ENCODE results near the gene STYXL2. TPM values are rescaled to one million over a fixed set of nuclear protein-coding genes. Genes with fewer than 3 reads are reported as not detected.

STYXL2 gene
- total RNA-seq, 1 experiment from 2014 or later: not detected

DNA sequence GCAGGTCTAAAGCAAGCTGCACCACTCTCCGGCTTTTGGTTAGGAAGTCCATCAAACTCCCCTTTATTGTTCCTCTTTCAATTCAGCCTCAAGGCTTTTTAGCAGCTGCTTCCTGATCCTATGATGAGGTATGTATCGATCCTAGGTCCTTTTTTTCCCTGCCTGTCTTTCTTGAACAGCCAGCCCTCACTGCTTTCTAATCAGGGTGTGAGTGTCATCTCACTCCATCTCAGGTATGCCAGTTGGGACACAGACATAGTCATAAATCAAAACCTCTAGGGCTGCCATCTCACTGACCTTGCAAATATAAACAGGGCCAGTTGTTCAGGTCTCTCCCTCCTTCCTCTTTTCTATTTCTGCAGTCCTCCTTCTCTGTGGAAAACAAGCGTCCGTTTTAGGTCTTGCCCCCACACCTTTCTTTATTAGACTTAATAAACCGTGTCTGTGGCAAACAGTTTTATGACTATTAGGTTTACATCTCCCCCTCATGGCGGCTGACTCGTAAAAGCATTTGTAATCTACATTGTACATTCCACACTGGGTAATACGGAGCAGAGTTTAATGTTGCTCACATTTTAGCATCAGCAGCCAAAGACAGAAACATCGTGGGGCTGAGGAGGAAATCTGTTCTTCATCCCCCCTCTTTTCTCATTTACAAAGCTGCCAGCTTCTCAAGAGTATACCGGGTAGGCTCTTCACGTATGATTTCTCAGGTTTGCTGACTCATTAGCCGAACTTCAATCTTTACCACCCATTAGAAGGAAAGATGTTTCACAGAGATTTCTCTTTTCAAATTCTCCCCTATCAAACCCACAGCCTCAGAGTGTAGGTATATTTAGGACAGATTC, 11.6 kb downstream of the STYXL2 start:
- Mint-ChIP-seq H3K4me3 (ENCODE audit: unreplicated experiment) (no peak overlapping the region), H3K36me3 (ENCODE audit: insufficient read depth, unreplicated experiment) (no peaks in the 10 kb centered on the region), H3K9me3 (ENCODE audit: unreplicated experiment) (no peaks in the 10 kb centered on the region), H3K4me1 (ENCODE audit: insufficient read depth, unreplicated experiment) (peaks cover 17% of the 10 kb centered on the region), H3K27me3 (ENCODE audit: insufficient read depth, unreplicated experiment) (no peaks in the 10 kb centered on the region), H3K27ac (ENCODE audit: low read depth, unreplicated experiment) (no peak overlapping the region)
- TF ChIP-seq, protein P1, sequence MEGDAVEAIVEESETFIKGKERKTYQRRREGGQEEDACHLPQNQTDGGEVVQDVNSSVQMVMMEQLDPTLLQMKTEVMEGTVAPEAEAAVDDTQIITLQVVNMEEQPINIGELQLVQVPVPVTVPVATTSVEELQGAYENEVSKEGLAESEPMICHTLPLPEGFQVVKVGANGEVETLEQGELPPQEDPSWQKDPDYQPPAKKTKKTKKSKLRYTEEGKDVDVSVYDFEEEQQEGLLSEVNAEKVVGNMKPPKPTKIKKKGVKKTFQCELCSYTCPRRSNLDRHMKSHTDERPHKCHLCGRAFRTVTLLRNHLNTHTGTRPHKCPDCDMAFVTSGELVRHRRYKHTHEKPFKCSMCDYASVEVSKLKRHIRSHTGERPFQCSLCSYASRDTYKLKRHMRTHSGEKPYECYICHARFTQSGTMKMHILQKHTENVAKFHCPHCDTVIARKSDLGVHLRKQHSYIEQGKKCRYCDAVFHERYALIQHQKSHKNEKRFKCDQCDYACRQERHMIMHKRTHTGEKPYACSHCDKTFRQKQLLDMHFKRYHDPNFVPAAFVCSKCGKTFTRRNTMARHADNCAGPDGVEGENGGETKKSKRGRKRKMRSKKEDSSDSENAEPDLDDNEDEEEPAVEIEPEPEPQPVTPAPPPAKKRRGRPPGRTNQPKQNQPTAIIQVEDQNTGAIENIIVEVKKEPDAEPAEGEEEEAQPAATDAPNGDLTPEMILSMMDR (IDR thresholded peaks at IDR 0.05; ENCODE audit: unreplicated experiment): no peak
- no peak for DNase-seq (ENCODE audit: unreplicated experiment)
- CTCF ChIA-PET: interaction anchor here (0.7 to 2.4 kb wide), 4 partner anchors 46 to 269 kb away, joined by 3 to 8 read pairs (median 4); no protein-coding TSS in a partner anchor
- POLR2A ChIA-PET: interaction anchor here (0.6 to 1.1 kb wide), 3 partner anchors 10 to 737 kb away, joined by 3 to 7 read pairs (median 3); no protein-coding TSS in a partner anchor
- no TSS peak for BruUV-seq (replicated peaks)
- intact Hi-C loops (cut with micrococcal nuclease): no loop called here

- Mint-ChIP-seq H3K36me3 (ENCODE audit: insufficient read depth, unreplicated experiment) (no peaks in the 10 kb centered on the region), H3K27ac (ENCODE audit: low read depth, unreplicated experiment) (no peak overlapping the region), H3K4me1 (ENCODE audit: insufficient read depth, unreplicated experiment) (peaks cover 17% of the 10 kb centered on the region), H3K9me3 (ENCODE audit: unreplicated experiment) (no peaks in the 10 kb centered on the region), H3K4me3 (ENCODE audit: unreplicated experiment) (no peak overlapping the region), H3K27me3 (ENCODE audit: insufficient read depth, unreplicated experiment) (no peaks in the 10 kb centered on the region)
- CTCF ChIA-PET: interaction anchor here (1.2 kb wide), 1 partner anchor 196 kb away, joined by 3 read pairs; no protein-coding TSS in a partner anchor
- intact Hi-C loops (cut with micrococcal nuclease): no loop called here
- TF ChIP-seq, protein P1 (IDR thresholded peaks at IDR 0.05; ENCODE audit: unreplicated experiment): no peak
- POLR2A ChIA-PET: interaction anchor here (1.1 kb wide), 1 partner anchor 11 kb away, joined by 3 read pairs; no protein-coding TSS in a partner anchor
- BruUV-seq (replicated peaks): no TSS peak
- DNase-seq (ENCODE audit: unreplicated experiment): no peak
Measured at GRCh38 chr1:167106119-167106461, 12.2 kb downstream of the STYXL2 start.

- H3K36me3 Mint-ChIP-seq (ENCODE audit: insufficient read depth, unreplicated experiment): no peaks in the 10 kb centered on the region
- intact Hi-C loops (cut with micrococcal nuclease): no loop called here
- TF ChIP-seq, protein P1 (IDR thresholded peaks at IDR 0.05; ENCODE audit: unreplicated experiment): no peak
- CTCF ChIA-PET: interaction anchor here (0.6 to 3.3 kb wide), 2 partner anchors 40 to 143 kb away, joined by 4 to 10 read pairs; no protein-coding TSS in a partner anchor
- H3K27ac Mint-ChIP-seq (ENCODE audit: low read depth, unreplicated experiment): no peak overlapping the region
- peaks cover 17% of the 10 kb centered on the region for H3K4me1 Mint-ChIP-seq (ENCODE audit: insufficient read depth, unreplicated experiment)
- H3K27me3 Mint-ChIP-seq (ENCODE audit: insufficient read depth, unreplicated experiment): no peaks in the 10 kb centered on the region
- no peaks in the 10 kb centered on the region for H3K9me3 Mint-ChIP-seq (ENCODE audit: unreplicated experiment)
- DNase-seq (ENCODE audit: unreplicated experiment): no peak
- no TSS peak for BruUV-seq (replicated peaks)
- POLR2A ChIA-PET: interaction anchor here (0.6 to 1.0 kb wide), 2 partner anchors 8 to 113 kb away, joined by 3 to 6 read pairs; partner anchors contain the start of gene POU2F1
- H3K4me3 Mint-ChIP-seq (ENCODE audit: unreplicated experiment): no peak overlapping the region
Measured at GRCh38 chr1:167107456-167107855, 13.6 kb downstream of the STYXL2 start.

- ChIA-PET CTCF (interaction anchor here (0.7 to 3.3 kb wide), 5 partner anchors 9 to 50 kb away, joined by 3 to 10 read pairs (median 3); no protein-coding TSS in a partner anchor), POLR2A (interaction anchor here (1.4 kb wide), 1 partner anchor 11 kb away, joined by 4 read pairs; no protein-coding TSS in a partner anchor)
- no peaks in the 10 kb centered on the region for H3K27me3 Mint-ChIP-seq (ENCODE audit: insufficient read depth, unreplicated experiment)
- TF ChIP-seq, protein P1 (IDR thresholded peaks at IDR 0.05; ENCODE audit: unreplicated experiment): no peak
- peaks cover 17% of the 10 kb centered on the region for H3K4me1 Mint-ChIP-seq (ENCODE audit: insufficient read depth, unreplicated experiment)
- H3K4me3 Mint-ChIP-seq (ENCODE audit: unreplicated experiment): no peak overlapping the region
- no TSS peak for BruUV-seq (replicated peaks)
- no peaks in the 10 kb centered on the region for H3K9me3 Mint-ChIP-seq (ENCODE audit: unreplicated experiment)
- intact Hi-C loops (cut with micrococcal nuclease): no loop called here
- DNase-seq (ENCODE audit: unreplicated experiment): peak; percentile 26
- H3K27ac Mint-ChIP-seq (ENCODE audit: low read depth, unreplicated experiment): peak overlapping the region; percentile 47
- H3K36me3 Mint-ChIP-seq (ENCODE audit: insufficient read depth, unreplicated experiment): no peaks in the 10 kb centered on the region
Measured at GRCh38 chr1:167109125-167109524, 15.2 kb downstream of the STYXL2 start.
